ENCODE measurements around the gene PPP2R5E.
A peak's percentile ranks its signal among the peaks of the same experiment; 100 is the strongest.
"Not testable (repeated sequence)": the region's sequence is repeated elsewhere in the genome, so short reads cannot be mapped to it uniquely, and the experiment has no call there.

The PPP2R5E gene

GRCh38 chr14:63522511-63522910 lies 20.7 kb downstream of the PPP2R5E start:
- not testable (repeated sequence) for DNase-seq (ENCODE audit: low read depth in 1 of 2, low spot score in 1 of 2)

DNA sequence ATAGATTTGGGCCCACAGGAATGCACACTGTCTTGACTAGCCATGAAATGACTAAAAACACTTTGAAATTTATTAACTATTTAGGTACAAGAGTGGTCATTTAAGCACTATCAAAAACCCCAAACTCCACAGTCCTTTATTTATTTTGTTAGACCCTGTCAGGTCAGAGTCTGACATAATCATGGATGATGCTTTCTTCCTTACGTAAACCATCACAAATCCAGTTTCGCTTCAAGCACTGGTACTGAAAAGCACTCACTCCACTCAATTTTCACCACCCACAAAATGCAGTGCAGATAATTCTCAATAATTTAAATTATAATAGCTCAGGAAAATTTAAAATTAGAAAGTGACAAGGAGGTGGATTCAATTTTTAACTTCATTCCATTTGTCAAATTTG lies 25.8 kb downstream of the PPP2R5E start:
- DNase-seq (ENCODE audit: low read depth in 1 of 2, low spot score in 1 of 2), result no peak

DNA sequence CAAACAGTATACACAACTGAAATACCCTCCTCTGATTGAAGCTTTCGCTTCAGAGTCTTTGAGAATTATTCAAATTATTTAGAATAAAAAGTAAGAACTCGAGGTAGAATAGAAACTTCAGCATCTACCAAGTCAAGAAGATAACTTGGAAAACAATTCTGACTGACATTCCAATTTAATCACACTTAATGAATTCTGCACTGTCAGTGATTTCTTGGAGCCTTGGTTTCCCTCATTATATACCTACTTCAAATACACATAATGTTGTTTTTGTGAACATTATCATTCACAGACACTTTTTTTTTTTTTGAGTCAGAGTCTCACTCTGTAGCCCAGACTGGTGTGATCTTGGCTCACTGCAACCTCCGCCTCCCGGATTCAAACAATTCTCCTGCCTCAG lies 27.9 kb downstream of the PPP2R5E start:
- no peak for DNase-seq (ENCODE audit: low read depth in 1 of 2, low spot score in 1 of 2)

GRCh38 chr14:63513756-63514155 lies 29.4 kb downstream of the PPP2R5E start:
- no peak for DNase-seq (ENCODE audit: low read depth in 1 of 2, low spot score in 1 of 2)

GRCh38 chr14:63512861-63513260 lies 30.3 kb downstream of the PPP2R5E start:
- DNase-seq (ENCODE audit: low read depth in 1 of 2, low spot score in 1 of 2), result no peak

- no peak for DNase-seq (ENCODE audit: low read depth in 1 of 2, low spot score in 1 of 2)
These were observed 32.6 kb downstream of the PPP2R5E start for GRCh38 chr14:63510538-63510937.

- no peak for DNase-seq (ENCODE audit: low read depth in 1 of 2, low spot score in 1 of 2)
These were observed 35.1 kb downstream of the PPP2R5E start for GRCh38 chr14:63508033-63508432.

DNA sequence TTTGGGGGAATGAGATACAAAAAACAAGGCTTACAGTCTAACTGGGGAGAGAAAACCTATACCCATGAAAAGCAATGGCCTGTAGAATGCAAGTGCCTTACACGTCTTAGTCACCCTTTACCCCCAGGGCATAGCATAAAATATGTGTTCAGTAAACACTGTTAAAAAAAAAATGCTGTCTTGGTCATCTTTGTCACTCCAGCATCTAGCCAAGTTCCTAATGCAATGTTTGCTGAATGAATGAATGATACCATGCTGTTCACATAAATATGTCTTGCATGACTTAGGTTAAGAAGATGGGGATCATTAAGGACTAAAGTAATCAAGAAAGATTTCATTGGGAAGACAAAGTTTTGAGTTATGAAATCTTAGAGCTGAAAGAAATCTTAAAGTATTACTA lies 38.5 kb downstream of the PPP2R5E start:
- DNase-seq (ENCODE audit: low read depth in 1 of 2, low spot score in 1 of 2), result no peak

- DNase-seq (ENCODE audit: low read depth in 1 of 2, low spot score in 1 of 2), result no peak
These were observed 41.7 kb downstream of the PPP2R5E start for GRCh38 chr14:63501429-63501828.

GRCh38 chr14:63499701-63500250 lies 43.4 kb downstream of the PPP2R5E start:
- no peak for DNase-seq (ENCODE audit: low read depth in 1 of 2, low spot score in 1 of 2)

GRCh38 chr14:63496837-63497400 lies 46.3 kb downstream of the PPP2R5E start:
- DNase-seq (ENCODE audit: low read depth in 1 of 2, low spot score in 1 of 2), result no peak

DNA sequence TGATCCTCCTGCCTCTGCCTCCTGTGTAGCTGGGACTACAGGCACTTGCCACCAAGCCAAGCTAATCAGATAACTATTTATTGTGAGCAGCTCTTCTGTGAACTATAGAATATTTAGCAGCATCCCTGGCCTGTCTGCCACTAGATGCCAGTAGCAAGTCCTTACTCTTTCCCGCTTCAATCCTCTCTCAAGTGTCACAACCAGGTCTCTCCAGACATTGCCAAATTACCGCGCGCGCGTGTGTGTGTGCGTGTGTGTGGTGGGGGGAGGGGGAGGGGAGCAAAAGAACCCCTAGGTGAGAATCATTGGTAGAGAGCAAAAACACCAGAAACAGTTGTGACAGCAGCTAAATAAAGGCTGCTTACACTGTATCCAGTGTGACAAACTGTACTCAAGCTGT lies 49.9 kb downstream of the PPP2R5E start:
- no peak for DNase-seq (ENCODE audit: low read depth in 1 of 2, low spot score in 1 of 2)

DNA sequence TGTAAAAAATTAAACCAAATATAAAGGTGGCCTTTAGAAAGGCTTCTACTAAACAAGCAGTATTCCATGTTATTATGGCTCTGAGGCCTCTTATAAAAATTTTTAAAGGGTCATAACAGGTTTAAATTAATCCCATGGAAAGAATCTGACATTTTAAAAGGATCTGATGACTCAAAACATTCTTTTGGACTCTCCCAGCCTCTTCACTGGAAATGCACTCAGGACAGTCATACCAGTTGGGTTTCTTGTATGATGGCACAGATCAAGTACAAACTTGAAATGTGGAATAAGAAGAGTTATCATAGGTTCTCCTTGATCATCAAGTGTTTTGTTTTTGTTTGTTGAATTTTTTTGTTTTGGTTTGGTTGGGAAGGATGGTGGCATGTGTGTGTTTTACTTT lies 50.8 kb downstream of the PPP2R5E start:
- DNase-seq (ENCODE audit: low read depth in 1 of 2, low spot score in 1 of 2), result no peak

DNA sequence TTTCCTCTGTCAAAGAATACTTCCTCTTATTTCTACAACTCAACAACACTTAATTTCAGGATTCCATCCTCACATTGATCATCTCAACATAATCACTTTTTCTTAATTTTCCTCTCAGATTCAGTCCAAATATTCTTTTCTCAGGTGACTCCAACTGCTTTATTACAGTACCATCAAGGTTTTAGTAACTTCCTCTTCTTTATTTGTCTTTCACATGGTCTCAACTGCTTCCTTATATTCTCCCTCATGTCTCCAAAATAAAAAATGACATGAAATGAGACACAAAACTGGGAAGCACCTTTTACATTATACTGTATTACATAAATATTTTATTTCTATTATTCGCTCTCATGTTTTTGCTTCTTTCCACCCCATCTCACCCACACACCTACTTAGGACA lies 55.5 kb downstream of the PPP2R5E start:
- no peak for DNase-seq (ENCODE audit: low read depth in 1 of 2, low spot score in 1 of 2)

- DNase-seq (ENCODE audit: low read depth in 1 of 2, low spot score in 1 of 2), result no peak
These were observed 56.4 kb downstream of the PPP2R5E start for GRCh38 chr14:63486738-63487137.

DNA sequence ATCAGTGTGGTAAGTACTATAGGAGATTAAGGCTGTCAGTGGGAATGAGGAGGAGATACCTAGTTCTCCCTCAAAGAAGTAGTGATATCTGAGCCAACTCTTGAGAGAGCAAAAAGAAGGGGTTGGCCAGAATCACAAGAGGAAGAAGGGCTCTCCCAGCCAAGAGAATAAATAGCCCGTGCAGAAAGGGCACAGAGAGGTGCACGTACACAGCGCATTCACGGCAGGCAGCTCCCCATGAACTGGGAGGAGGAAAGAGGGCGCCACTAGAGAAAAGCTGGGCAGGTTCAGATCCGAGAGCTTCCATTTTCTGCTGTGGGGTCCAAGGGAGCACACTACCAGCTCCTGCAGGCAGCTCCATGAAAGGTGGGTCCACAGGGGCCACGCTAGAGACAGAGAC lies 59.9 kb downstream of the PPP2R5E start:
- no peak for DNase-seq (ENCODE audit: low read depth in 1 of 2, low spot score in 1 of 2)

DNA sequence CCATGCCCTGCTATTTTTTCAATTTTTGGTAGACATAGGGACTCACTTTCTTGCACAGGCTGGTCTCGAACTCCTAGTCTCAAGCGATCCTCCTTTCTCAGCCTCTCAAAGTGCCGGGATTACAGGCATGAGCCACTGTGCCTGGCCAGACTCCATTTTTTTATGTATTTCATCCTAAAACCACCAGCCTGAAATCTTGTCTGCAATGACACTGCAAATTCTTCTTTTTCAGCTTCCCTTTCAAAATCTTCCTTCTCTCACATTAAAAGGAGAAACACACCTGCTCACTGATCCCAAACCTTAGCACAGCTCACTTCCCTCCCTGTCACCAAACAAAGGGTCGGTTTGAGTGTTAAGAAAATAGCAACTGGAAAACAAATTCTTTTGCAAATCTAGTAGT lies 62.6 kb downstream of the PPP2R5E start:
- no peak for DNase-seq (ENCODE audit: low read depth in 1 of 2, low spot score in 1 of 2)

GRCh38 chr14:63478437-63478852 lies 64.7 kb downstream of the PPP2R5E start:
- no peak for DNase-seq (ENCODE audit: low read depth in 1 of 2, low spot score in 1 of 2)

- peak in 1 of 2 donors; percentile 15 for DNase-seq (ENCODE audit: low read depth in 1 of 2, low spot score in 1 of 2)
These were observed 65.2 kb downstream of the PPP2R5E start for GRCh38 chr14:63478010-63478409.

DNA sequence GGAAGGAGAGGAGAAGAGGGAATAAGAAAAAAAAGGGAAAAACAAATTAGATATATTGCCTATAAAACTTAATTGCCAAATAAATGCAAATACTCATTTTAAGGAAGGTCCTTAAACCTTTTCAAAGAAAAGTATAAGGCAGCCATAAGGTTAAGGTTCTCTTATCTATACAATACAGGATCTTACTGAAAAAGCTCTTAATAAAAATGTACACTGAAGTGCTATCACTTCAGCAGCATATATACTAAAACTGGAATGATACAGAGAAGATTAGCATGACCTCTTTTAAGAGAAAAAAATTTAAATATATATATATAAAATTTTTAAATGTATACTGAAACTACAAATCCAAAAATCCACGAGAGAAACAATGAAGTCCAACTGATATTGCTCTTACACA lies 65.6 kb downstream of the PPP2R5E start:
- no peak for DNase-seq (ENCODE audit: low read depth in 1 of 2, low spot score in 1 of 2)

DNA sequence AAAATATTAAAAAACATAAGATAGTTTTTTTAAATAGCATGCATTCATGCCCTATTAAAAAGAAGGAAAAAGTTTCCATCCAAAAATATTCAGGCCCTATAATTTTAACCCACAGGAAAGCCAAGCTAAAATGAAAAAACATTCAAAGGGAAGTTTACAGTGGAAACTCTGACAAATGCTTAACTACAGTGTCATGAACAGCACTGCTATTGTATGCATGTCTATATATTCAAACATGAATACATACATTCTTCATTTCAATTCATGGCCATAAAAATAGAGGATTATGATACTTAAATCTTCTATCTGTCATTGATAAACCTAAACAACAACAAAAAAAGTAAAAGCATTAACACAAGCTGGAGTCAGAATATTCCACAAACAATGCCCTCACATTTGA lies 67.4 kb downstream of the PPP2R5E start:
- no peak for DNase-seq (ENCODE audit: low read depth in 1 of 2, low spot score in 1 of 2)

GRCh38 chr14:63474844-63475243 lies 68.3 kb downstream of the PPP2R5E start:
- no peak for DNase-seq (ENCODE audit: low read depth in 1 of 2, low spot score in 1 of 2)

- DNase-seq (ENCODE audit: low read depth in 1 of 2, low spot score in 1 of 2), result no peak
These were observed 69.1 kb downstream of the PPP2R5E start for GRCh38 chr14:63474111-63474510.

Data from activated CD4-positive, alpha-beta T cell treated with anti-CD3 and anti-CD28 coated beads, Interleukin-2, amount 50 U/mL, for 24 hours (primary cell).